Endodermal cell (in vitro differentiated cells): ENCODE measurements around the gene GOLGB1. TPM values are rescaled to one million over a fixed set of nuclear protein-coding genes. Genes with fewer than 3 reads are reported as not detected.

Source experiments
- DNase-seq: peaks from one replicate; pipeline ENCODE4 v3.0.0-alpha.2; 2017
- H3K27ac ChIP-seq: 2 replicates; pipeline ENCODE4 v1.5.1; 2013; ENCODE audit warnings: mild to moderate bottlenecking, low read depth, low read length, moderate library complexity
- H3K27me3 ChIP-seq: 2 replicates; pipeline ENCODE4 v1.6.1; 2013; ENCODE audit warnings: mild to moderate bottlenecking, low read length, moderate library complexity; ENCODE audit not compliant: insufficient read depth, control insufficient read depth, poor library complexity, severe bottlenecking
- H3K36me3 ChIP-seq: 2 replicates; pipeline ENCODE4 v1.7.0; 2013; ENCODE audit warnings: mild to moderate bottlenecking, low read length, moderate library complexity; ENCODE audit not compliant: control insufficient read depth, insufficient read depth
- H3K4me1 ChIP-seq: one replicate; pipeline ENCODE4 v1.7.0; 2013; ENCODE audit warnings: low read length; ENCODE audit not compliant: control insufficient read depth, insufficient read depth
- H3K4me3 ChIP-seq: 2 replicates; pipeline ENCODE4 v1.5.1; 2013; ENCODE audit warnings: mild to moderate bottlenecking, low read length, moderate library complexity
- H3K9ac ChIP-seq: 2 replicates; pipeline ENCODE4 v1.6.1; 2013; ENCODE audit warnings: mild to moderate bottlenecking, low read length, moderate library complexity; ENCODE audit not compliant: poor library complexity, severe bottlenecking; ENCODE audit errors: extremely low read depth
- H3K9me3 ChIP-seq: 2 replicates; pipeline ENCODE4 v1.6.1; 2013; ENCODE audit warnings: mild to moderate bottlenecking, low read length, moderate library complexity; ENCODE audit not compliant: control insufficient read depth
- H3K27ac Mint-ChIP-seq: 2 replicates; pipeline ENCODE4 v1.8.0; 2020; ENCODE audit warnings: mixed read lengths
- H3K27me3 Mint-ChIP-seq: 2 replicates; pipeline ENCODE4 v1.8.0; 2021; ENCODE audit warnings: mild to moderate bottlenecking, mixed read lengths; ENCODE audit not compliant: insufficient read depth
- H3K36me3 Mint-ChIP-seq: 2 replicates; pipeline ENCODE4 v1.8.0; 2020; ENCODE audit warnings: low read depth, mixed read lengths
- H3K4me1 Mint-ChIP-seq: 2 replicates; pipeline ENCODE4 v1.8.0; 2020; ENCODE audit warnings: mixed read lengths
- H3K4me3 Mint-ChIP-seq: 2 replicates; pipeline ENCODE4 v1.8.0; 2020; ENCODE audit warnings: mild to moderate bottlenecking, moderate library complexity, mixed read lengths
- H3K9me3 Mint-ChIP-seq: 2 replicates; pipeline ENCODE4 v1.8.0; 2020; ENCODE audit warnings: mild to moderate bottlenecking, mixed read lengths
- WGBS, 2 experiments: methylation state at CpG; one replicate each; pipeline versions ENCODE4 v1.1.5 to v1.1.7; 2013; ENCODE audit warnings: missing lambda C conversion rate in 2 of 2, mixed read lengths in 1 of 2; ENCODE audit not compliant: insufficient coverage in 1 of 2, insufficient read length in 1 of 2; 5-methylcytosine and 5-hydroxymethylcytosine counted together
- total RNA-seq, 2 donors: library from RNA; stranded (reverse); fragmentation: NEBNext Ultra II Directional in 1 of 2; extraction: Animal tissue kit (Norgen Biotek cat#: 25700) in 1 of 2; gene quantifications; 2 replicates in 1 of 2; 3 replicates in 1 of 2; pipeline ENCODE4 v1.2.1, GENCODE V29; 2021
- TF ChIP-seq, protein P1 (sequence below): fragments of 200-600 bp; sonication (generic); conservative IDR thresholded peaks from 2 replicates; pipeline ENCODE4 v1.5.0; 2021; ENCODE audit warnings: antibody characterized with exemption, mild to moderate bottlenecking

GOLGB1 gene
- total RNA-seq, 2 donors from 2014 or later: 47.8 to 53.0 TPM

- no peaks in the 10 kb centered on the region for H3K4me1 ChIP-seq
- H3K9me3 ChIP-seq: no peaks in the 10 kb centered on the region
- WGBS, 2 experiments: 80 to 81% methylated on average over 12 to 13 of the region's 14 CpGs
- no peaks in the 10 kb centered on the region for H3K36me3 ChIP-seq
- H3K4me3 ChIP-seq: no peak overlapping the region
- TF ChIP-seq, protein P1, sequence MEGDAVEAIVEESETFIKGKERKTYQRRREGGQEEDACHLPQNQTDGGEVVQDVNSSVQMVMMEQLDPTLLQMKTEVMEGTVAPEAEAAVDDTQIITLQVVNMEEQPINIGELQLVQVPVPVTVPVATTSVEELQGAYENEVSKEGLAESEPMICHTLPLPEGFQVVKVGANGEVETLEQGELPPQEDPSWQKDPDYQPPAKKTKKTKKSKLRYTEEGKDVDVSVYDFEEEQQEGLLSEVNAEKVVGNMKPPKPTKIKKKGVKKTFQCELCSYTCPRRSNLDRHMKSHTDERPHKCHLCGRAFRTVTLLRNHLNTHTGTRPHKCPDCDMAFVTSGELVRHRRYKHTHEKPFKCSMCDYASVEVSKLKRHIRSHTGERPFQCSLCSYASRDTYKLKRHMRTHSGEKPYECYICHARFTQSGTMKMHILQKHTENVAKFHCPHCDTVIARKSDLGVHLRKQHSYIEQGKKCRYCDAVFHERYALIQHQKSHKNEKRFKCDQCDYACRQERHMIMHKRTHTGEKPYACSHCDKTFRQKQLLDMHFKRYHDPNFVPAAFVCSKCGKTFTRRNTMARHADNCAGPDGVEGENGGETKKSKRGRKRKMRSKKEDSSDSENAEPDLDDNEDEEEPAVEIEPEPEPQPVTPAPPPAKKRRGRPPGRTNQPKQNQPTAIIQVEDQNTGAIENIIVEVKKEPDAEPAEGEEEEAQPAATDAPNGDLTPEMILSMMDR: no peak
- no peak for DNase-seq
- Mint-ChIP-seq H3K27me3 (no peaks in the 10 kb centered on the region), H3K4me3 (no peak overlapping the region), H3K9me3 (no peaks in the 10 kb centered on the region), H3K4me1 (no peaks in the 10 kb centered on the region), H3K36me3 (no peaks in the 10 kb centered on the region), H3K27ac (no peak overlapping the region)
- no peaks in the 10 kb centered on the region for H3K27me3 ChIP-seq
- no peak overlapping the region for H3K9ac ChIP-seq
- H3K27ac ChIP-seq: no peak overlapping the region
Observed at GRCh38 chr3:121624147-121624899, 125.2 kb downstream of the GOLGB1 start.

GRCh38 chr3:121621491-121621890 lies 128.1 kb downstream of the GOLGB1 start:
- Mint-ChIP-seq H3K27ac (no peak overlapping the region), H3K27me3 (no peaks in the 10 kb centered on the region), H3K4me1 (no peaks in the 10 kb centered on the region), H3K9me3 (no peaks in the 10 kb centered on the region), H3K36me3 (no peaks in the 10 kb centered on the region), H3K4me3 (no peak overlapping the region)
- H3K36me3 ChIP-seq: no peaks in the 10 kb centered on the region
- H3K4me1 ChIP-seq: no peaks in the 10 kb centered on the region
- H3K4me3 ChIP-seq: no peak overlapping the region
- 90 to 100% methylated on average over 4 to 6 of the region's 6 CpGs for WGBS, 2 experiments
- no peaks in the 10 kb centered on the region for H3K27me3 ChIP-seq
- H3K9ac ChIP-seq: no peak overlapping the region
- no peak overlapping the region for H3K27ac ChIP-seq
- TF ChIP-seq, protein P1: no peak
- no peaks in the 10 kb centered on the region for H3K9me3 ChIP-seq
- DNase-seq: no peak

- Histone ChIP-seq H3K9me3 (no peaks in the 10 kb centered on the region), H3K27ac (no peak overlapping the region), H3K27me3 (no peaks in the 10 kb centered on the region), H3K9ac (no peak overlapping the region), H3K4me3 (no peak overlapping the region), H3K4me1 (no peaks in the 10 kb centered on the region), H3K36me3 (no peaks in the 10 kb centered on the region)
- TF ChIP-seq, protein P1: no peak
- no peak for DNase-seq
- Mint-ChIP-seq H3K27me3 (no peaks in the 10 kb centered on the region), H3K27ac (no peak overlapping the region), H3K4me1 (no peaks in the 10 kb centered on the region), H3K4me3 (no peak overlapping the region), H3K36me3 (no peaks in the 10 kb centered on the region), H3K9me3 (no peaks in the 10 kb centered on the region)
- WGBS, 2 experiments: 88 to 93% methylated on average over 2 of the region's 2 CpGs
Observed at GRCh38 chr3:121619691-121620090, 129.8 kb downstream of the GOLGB1 start.

Other genes starting within 250 kb of the GOLGB1 start
- gene POLQ, start 203.8 kb downstream of the GOLGB1 start, total RNA-seq: 10 to 100 TPM; 12.6 to 18.6 TPM
- gene ARGFX, start 181.8 kb downstream of the GOLGB1 start, total RNA-seq: not detected
- gene FBXO40, start 156.4 kb downstream of the GOLGB1 start, total RNA-seq: not detected
- gene HCLS1, start 88.8 kb downstream of the GOLGB1 start, total RNA-seq: 1 to 10 TPM in 1 of 2 donors, under 1 TPM in 1; 0.53 to 1.3 TPM
- 10 to 100 TPM; 35.2 to 44.5 TPM for gene IQCB1, start 85.3 kb upstream of the GOLGB1 start, total RNA-seq
- 1 to 10 TPM; 3.5 to 4.6 TPM for gene EAF2, start 85.5 kb upstream of the GOLGB1 start, total RNA-seq
- gene SLC15A2, start 144.7 kb upstream of the GOLGB1 start, total RNA-seq: 1 to 10 TPM in 1 of 2 donors, under 1 TPM in 1; 0.73 to 2.1 TPM